ENCODE results near the gene FAM13A.

DNA sequence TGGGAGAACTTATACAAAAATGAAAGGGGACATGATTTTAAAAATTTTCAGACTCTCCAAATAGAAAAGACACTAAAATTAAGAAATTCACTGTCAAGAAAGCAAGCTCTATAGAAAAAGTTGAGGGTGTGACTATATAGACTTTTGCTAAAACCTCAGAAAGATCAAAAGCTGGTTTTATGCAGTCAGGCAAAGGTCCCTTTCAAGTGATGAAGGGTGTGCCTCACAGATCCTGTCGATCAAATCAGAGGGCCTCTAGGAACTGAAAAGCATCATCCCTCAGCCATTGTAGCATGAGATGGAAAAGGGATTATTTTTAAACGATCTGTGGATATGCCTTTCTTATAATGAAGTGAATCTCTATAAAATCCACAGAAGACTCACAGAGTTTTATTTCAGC lies 116.5 kb downstream of the FAM13A start:
- TF ChIP-seq, protein P1, sequence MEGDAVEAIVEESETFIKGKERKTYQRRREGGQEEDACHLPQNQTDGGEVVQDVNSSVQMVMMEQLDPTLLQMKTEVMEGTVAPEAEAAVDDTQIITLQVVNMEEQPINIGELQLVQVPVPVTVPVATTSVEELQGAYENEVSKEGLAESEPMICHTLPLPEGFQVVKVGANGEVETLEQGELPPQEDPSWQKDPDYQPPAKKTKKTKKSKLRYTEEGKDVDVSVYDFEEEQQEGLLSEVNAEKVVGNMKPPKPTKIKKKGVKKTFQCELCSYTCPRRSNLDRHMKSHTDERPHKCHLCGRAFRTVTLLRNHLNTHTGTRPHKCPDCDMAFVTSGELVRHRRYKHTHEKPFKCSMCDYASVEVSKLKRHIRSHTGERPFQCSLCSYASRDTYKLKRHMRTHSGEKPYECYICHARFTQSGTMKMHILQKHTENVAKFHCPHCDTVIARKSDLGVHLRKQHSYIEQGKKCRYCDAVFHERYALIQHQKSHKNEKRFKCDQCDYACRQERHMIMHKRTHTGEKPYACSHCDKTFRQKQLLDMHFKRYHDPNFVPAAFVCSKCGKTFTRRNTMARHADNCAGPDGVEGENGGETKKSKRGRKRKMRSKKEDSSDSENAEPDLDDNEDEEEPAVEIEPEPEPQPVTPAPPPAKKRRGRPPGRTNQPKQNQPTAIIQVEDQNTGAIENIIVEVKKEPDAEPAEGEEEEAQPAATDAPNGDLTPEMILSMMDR (IDR thresholded peaks at IDR 0.05): no peak
- no peak for TF ChIP-seq EZH2 (IDR thresholded peaks at IDR 0.05)

Measured in neural progenitor cell (in vitro differentiated cells).